Cardiac muscle cell (in vitro differentiated cells and primary cell): ENCODE measurements around the gene PPP1CA. TPM values are rescaled to one million over a fixed set of nuclear protein-coding genes. Genes with fewer than 3 reads are reported as not detected.
A peak's percentile ranks its signal among the peaks of the same experiment; 100 is the strongest.

ENCODE experiments used
- DNase-seq, 2 donors: peaks; one replicate each; pipeline versions ENCODE4 v3.0.0 to v3.0.0-alpha.2; 2010 to 2017; ENCODE audit warnings: low read depth in 1 of 2, low spot score in 1 of 2
- H3K27ac ChIP-seq: fragments of 200-600 bp; sonication (generic); 2 replicates; pipeline ENCODE4 v1.5.1; 2016
- H3K27me3 ChIP-seq: fragments of 200-600 bp; sonication (generic); 2 replicates; pipeline ENCODE4 v1.6.0; 2016; ENCODE audit warnings: control low read depth
- H3K36me3 ChIP-seq: fragments of 200-600 bp; sonication (generic); 2 replicates; pipeline ENCODE4 v1.5.1; 2016; ENCODE audit warnings: control low read depth
- H3K4me1 ChIP-seq: fragments of 200-600 bp; sonication (generic); 2 replicates; pipeline ENCODE4 v1.8.1; 2017; ENCODE audit warnings: low read depth, mild to moderate bottlenecking, mixed run types
- H3K4me3 ChIP-seq: fragments of 200-600 bp; sonication (generic); 2 replicates; pipeline ENCODE4 v1.5.1; 2016; ENCODE audit warnings: mild to moderate bottlenecking
- H3K9me3 ChIP-seq: fragments of 200-600 bp; sonication (generic); 2 replicates; pipeline ENCODE4 v1.5.1; 2017; ENCODE audit warnings: low read depth, mild to moderate bottlenecking, control low read depth
- CTCF ChIP-seq: IDR thresholded peaks from 2 replicates; pipeline ENCODE4 v1.5.1; 2012; ENCODE audit warnings: low read depth, mild to moderate bottlenecking, low read length
- polyA plus RNA-seq: library from polyadenylated mRNA; unstranded; fragments of >200 nt; fragmentation: Nextera tagmentation; extraction: Ambion mirVana; gene quantifications from 2 replicates; pipeline ENCODE4 v1.2.1, GENCODE V29; 2016
- total RNA-seq: library from RNA; depleted of rRNA; stranded (reverse); fragments of >200 nt; gene quantifications from 2 replicates; pipeline ENCODE4 v1.2.3, GENCODE V29; 2016

PPP1CA gene
- total and polyA plus RNA-seq, 2 experiments from 2014 or later: 142 to 235 TPM

GRCh38 chr11:67442504-67443404 is 41.1 kb upstream of the PPP1CA start:
- no peaks in the 10 kb centered on the region for H3K9me3 ChIP-seq
- no peak for DNase-seq
- no peaks in the 10 kb centered on the region for H3K4me1 ChIP-seq
- no peaks in the 10 kb centered on the region for H3K27me3 ChIP-seq
- peak overlapping the region; percentile 90 for H3K4me3 ChIP-seq
- peak overlapping the region; percentile 93 for H3K27ac ChIP-seq
- no peak for TF ChIP-seq CTCF
- H3K36me3 ChIP-seq: peaks cover 3% of the 10 kb centered on the region

- no peaks in the 10 kb centered on the region for H3K4me1 ChIP-seq
- H3K36me3 ChIP-seq: peaks cover 3% of the 10 kb centered on the region
- H3K9me3 ChIP-seq: no peaks in the 10 kb centered on the region
- TF ChIP-seq CTCF: no peak
- no peak overlapping the region for H3K27ac ChIP-seq
- DNase-seq: no peak
- H3K4me3 ChIP-seq: no peak overlapping the region
- no peaks in the 10 kb centered on the region for H3K27me3 ChIP-seq
These were observed 40.2 kb upstream of the PPP1CA start for GRCh38 chr11:67441731-67442351.

GRCh38 chr11:67441098-67441563 is 39.5 kb upstream of the PPP1CA start:
- H3K36me3 ChIP-seq: peaks cover 3% of the 10 kb centered on the region
- no peak for DNase-seq
- H3K27ac ChIP-seq: no peak overlapping the region
- no peak overlapping the region for H3K4me3 ChIP-seq
- TF ChIP-seq CTCF: no peak
- no peaks in the 10 kb centered on the region for H3K4me1 ChIP-seq
- H3K9me3 ChIP-seq: no peaks in the 10 kb centered on the region
- H3K27me3 ChIP-seq: no peaks in the 10 kb centered on the region

- no peak for TF ChIP-seq CTCF
- DNase-seq: no peak
- H3K4me3 ChIP-seq: no peak overlapping the region
- no peaks in the 10 kb centered on the region for H3K4me1 ChIP-seq
- no peaks in the 10 kb centered on the region for H3K9me3 ChIP-seq
- H3K36me3 ChIP-seq: peaks cover 3% of the 10 kb centered on the region
- H3K27ac ChIP-seq: no peak overlapping the region
- H3K27me3 ChIP-seq: no peaks in the 10 kb centered on the region
These were observed 38.8 kb upstream of the PPP1CA start for GRCh38 chr11:67440229-67441097.
